ENCODE results near the gene AREL1.
"Not testable (repeated sequence)": the region's sequence is repeated elsewhere in the genome, so short reads cannot be mapped to it uniquely, and the experiment has no call there.

AREL1 gene, protein sequence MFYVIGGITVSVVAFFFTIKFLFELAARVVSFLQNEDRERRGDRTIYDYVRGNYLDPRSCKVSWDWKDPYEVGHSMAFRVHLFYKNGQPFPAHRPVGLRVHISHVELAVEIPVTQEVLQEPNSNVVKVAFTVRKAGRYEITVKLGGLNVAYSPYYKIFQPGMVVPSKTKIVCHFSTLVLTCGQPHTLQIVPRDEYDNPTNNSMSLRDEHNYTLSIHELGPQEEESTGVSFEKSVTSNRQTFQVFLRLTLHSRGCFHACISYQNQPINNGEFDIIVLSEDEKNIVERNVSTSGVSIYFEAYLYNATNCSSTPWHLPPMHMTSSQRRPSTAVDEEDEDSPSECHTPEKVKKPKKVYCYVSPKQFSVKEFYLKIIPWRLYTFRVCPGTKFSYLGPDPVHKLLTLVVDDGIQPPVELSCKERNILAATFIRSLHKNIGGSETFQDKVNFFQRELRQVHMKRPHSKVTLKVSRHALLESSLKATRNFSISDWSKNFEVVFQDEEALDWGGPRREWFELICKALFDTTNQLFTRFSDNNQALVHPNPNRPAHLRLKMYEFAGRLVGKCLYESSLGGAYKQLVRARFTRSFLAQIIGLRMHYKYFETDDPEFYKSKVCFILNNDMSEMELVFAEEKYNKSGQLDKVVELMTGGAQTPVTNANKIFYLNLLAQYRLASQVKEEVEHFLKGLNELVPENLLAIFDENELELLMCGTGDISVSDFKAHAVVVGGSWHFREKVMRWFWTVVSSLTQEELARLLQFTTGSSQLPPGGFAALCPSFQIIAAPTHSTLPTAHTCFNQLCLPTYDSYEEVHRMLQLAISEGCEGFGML

DNA sequence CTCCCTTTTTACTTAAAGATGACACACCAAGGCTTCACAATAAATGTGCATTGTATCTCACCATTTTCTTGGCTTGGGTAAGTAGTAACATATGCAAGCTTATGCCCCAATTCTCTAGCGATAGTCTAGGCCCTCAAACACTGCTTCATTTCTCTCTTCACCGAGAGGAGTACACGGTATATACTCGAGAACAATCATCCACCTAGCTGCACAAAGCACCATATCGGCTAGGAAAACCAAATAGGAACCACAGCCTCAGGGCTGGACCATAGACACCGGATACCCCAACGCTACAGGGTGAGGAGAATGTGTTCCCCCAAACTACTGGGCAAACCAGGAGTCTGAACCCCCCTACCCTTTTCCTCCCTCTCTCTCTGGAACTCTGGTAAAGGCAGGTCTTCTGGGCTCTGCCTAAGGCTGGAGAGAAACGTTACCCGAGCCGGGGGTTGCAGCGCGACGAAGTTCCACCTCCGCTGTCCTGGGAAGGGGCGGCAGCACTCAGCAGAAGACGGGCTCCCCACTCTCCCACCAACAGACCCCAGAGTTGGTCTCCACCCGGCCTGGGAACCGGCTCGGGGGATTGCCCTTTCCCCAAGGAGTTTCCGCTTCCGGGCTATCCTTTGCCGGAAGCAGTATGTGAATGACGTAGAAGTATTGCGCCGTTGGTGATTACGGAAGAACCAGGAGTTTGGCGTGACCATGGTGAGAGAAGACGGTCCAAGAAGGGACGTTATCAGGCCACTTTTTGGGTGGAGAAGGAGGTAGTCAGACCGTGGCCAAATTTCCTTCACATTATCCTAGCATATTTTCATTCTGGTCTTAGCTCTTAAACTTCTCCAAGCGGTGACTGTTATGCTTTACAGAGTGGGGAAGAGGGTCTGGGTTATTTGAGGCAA, at the start of gene AREL1, which contains the start of gene FCF1:
AREL1 (minus strand) TSS at position 582 of the 896 bp plus-strand sequence. CDS start 27,465 bp downstream, outside the sequence.
FCF1 (plus strand) TSS at position 646 of the 896 bp plus-strand sequence; CDS start at position 700, 54 bp downstream.
- in situ Hi-C loops (cut with MboI; ENCODE audit: low sequenced_read_pairs) = no loop called here

- in situ Hi-C loops (cut with MboI; ENCODE audit: low sequenced_read_pairs) = not testable (repeated sequence)
These were observed 45.6 kb upstream of the AREL1 start for GRCh38 chr14:74758505-74758904.

DNA sequence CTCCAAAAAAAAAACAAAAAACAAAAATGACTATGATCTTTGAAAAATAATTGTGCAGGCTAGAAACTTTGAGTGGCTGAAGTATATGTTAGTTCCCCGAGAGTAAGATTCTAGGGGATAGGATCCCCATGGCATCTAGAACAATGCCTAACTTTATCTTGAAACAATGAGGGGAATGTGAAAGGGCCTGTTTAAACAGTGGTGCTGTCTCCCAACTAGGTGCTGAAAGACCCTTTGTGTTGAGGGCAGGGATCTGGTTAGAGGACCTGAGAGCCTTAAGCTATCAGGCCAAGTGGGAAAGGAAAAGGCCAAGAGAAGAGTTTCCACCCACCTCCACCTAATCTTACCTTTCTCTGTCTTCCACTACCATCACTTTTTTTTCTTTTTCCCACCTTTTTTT, 43.4 kb upstream of the AREL1 start:
- in situ Hi-C loops (cut with MboI; ENCODE audit: low sequenced_read_pairs) = no loop called here

DNA sequence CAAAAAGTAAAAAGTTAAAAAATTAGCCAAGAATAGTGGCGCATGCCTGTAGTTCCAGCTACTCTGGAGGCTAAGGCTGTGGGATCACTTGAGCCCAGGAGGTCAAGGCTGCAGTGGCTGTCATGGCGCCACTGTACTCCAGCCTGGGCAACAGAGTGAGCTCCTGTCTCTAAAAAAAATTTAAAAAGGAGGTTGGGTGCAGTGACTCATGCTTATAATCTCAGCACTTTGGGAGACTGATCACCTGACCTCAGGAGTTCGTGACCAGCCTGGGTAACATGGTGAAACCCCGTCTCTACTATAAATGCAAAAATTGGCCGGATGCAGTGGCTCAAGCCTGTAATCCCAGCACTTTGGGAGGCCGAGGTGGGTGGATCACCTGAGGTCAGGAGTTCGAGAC, 42.0 kb upstream of the AREL1 start:
- in situ Hi-C loops (cut with MboI; ENCODE audit: low sequenced_read_pairs) = no loop called here

GRCh38 chr14:74754157-74754556, 41.3 kb upstream of the AREL1 start:
- in situ Hi-C loops (cut with MboI; ENCODE audit: low sequenced_read_pairs) = no loop called here

DNA sequence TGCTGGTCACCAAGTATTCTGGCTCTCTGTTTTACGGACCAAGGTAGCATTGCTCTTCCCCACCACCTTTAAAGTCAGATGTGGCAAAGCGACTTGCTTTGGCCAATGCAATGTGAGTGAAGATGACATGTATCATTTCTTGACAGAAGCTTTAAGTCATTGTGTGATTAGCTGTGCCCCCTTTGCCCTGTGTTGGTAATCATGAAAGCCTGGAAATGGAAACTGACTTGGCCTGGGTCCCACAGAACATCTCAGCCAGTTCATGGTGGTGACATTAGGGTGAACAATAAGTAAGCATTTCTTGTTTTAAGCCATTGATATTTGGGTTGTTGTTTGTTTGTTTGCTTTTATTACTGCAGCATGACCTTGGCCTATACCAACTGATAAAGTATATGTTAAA, 34.4 kb upstream of the AREL1 start:
- in situ Hi-C loops (cut with MboI; ENCODE audit: low sequenced_read_pairs) = no loop called here

- in situ Hi-C loops (cut with MboI; ENCODE audit: low sequenced_read_pairs) = no loop called here
These were observed 26.6 kb upstream of the AREL1 start for GRCh38 chr14:74739293-74740030.

DNA sequence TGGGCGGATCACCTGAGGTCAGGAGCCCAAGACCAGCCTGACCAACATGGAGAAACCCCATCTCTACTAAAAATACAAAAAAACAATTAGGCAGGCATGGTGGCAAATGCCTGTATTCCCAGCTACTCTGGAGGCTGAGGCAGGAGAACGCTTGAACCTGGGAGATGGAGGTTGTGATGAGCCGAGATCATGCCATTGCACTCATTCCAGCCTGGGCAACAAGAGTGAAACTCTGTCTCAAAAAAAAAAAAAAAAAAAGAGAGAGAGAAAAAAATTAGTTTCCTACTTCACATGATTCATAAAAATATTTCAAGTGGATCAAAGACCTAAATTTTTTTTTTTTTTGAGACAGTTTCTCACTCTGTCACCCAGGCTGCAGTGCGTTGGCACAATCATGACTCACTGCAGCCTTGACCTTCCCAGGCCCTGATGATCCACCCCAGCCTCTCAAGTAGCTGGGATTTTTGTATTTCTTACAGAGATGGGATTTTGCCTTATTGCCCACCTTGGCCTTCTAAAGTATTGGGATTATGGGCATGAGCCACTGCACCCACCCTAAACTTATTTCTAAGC, 25.0 kb upstream of the AREL1 start:
- in situ Hi-C loops (cut with MboI; ENCODE audit: low sequenced_read_pairs) = no loop called here

- in situ Hi-C loops (cut with MboI; ENCODE audit: low sequenced_read_pairs) = no loop called here
These were observed 22.2 kb upstream of the AREL1 start for GRCh38 chr14:74735125-74735524.

GRCh38 chr14:74733221-74733620, 20.3 kb upstream of the AREL1 start:
- in situ Hi-C loops (cut with MboI; ENCODE audit: low sequenced_read_pairs) = no loop called here

DNA sequence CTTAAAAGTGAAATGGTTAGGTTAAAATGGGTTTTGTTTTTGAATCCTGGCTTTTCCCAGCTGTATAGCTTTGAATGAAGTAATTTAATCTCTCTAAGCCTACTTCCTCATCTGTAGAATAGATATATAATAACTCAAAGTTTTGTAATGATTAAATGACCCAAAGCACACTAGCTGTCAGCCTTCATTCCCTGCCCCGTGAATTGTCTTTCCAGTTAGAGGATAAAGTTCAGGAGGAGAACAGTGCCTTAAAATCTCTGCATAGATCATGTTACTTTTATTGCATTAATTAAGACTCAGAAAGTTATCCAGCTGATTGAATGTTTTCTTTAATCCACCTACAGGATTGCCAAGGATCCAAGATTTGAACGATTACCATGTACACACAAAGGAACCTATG, 19.5 kb upstream of the AREL1 start:
- in situ Hi-C loops (cut with MboI; ENCODE audit: low sequenced_read_pairs) = no loop called here

GRCh38 chr14:74723134-74723533, 10.3 kb upstream of the AREL1 start:
- in situ Hi-C loops (cut with MboI; ENCODE audit: low sequenced_read_pairs) = no loop called here

- in situ Hi-C loops (cut with MboI; ENCODE audit: low sequenced_read_pairs) = no loop called here
These were observed 7.6 kb upstream of the AREL1 start for GRCh38 chr14:74720526-74720925.

- in situ Hi-C loops (cut with MboI; ENCODE audit: low sequenced_read_pairs) = no loop called here
These were observed 485 bp upstream of the AREL1 start for GRCh38 chr14:74713395-74713735.

GRCh38 chr14:74711651-74712050, 1.2 kb downstream of the AREL1 start:
- in situ Hi-C loops (cut with MboI; ENCODE audit: low sequenced_read_pairs) = no loop called here

DNA sequence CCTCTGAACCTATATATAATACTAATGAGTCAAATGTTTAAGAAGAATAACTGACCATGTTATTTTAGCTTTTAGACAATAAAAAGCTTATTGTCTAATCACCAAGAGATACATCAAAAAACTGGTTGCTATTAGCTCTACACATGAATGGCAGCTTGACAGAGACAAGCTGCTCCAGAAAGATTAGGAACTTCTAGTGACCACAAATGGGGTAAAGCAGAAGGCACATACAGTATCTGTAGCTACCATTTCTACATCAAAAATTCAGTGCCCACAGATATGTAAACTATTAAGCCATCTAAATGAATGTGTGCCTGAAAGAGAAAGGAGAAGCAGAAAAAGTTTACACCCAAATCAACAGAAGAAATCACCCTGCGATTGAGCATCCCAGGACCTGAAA, 2.4 kb downstream of the AREL1 start:
- in situ Hi-C loops (cut with MboI; ENCODE audit: low sequenced_read_pairs) = no loop called here

DNA sequence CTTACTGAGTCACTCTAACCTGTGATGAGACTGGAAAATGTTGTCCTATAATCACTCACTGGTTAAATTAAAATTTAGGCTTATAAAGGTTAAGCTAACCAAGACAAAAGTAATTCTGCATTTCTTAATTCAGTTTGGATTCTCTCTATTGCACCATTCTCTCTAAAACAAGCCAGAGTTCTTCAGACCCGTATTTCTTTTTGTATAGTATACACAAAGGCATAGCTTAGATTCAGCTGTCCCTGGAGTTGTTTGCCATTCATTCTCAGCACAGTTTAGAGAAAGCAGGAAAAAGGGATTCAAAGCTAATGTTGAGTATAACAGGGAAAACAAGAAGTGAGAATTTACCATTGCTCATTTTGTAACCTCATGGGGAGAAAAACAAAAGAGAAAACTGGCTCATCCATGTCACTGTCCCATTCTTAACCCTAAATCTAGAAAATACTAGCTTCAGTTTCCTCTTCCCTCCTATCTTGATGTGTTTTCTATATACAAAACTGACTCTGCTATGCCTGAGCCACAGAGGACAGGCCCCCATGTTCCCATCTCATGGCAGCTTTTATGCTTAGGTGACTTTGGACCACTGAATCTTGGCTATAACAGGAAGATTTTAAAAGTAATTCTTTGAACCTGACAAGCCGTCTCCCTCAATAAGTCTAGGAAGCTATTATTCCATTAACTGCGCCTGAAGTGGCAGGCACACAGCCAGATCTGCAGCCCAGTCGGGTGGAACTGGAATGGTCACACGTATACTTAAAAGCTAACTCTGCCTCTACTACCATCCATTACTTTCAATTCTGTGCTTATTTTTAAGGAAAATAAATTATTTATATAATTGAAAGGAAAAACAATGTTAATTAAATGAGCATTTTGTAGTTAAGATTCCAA, 7.0 kb downstream of the AREL1 start:
- in situ Hi-C loops (cut with MboI; ENCODE audit: low sequenced_read_pairs) = no loop called here

- in situ Hi-C loops (cut with MboI; ENCODE audit: low sequenced_read_pairs) = no loop called here
These were observed 8.2 kb downstream of the AREL1 start for GRCh38 chr14:74704656-74705055.

GRCh38 chr14:74703043-74703442, 9.8 kb downstream of the AREL1 start:
- in situ Hi-C loops (cut with MboI; ENCODE audit: low sequenced_read_pairs) = no loop called here
